ENCODE data around the gene MEX3C. TPM values are rescaled to one million over a fixed set of nuclear protein-coding genes. Genes with fewer than 3 reads are reported as not detected.

Gene MEX3C
- total RNA-seq, 4 donors from 2014 or later, result 30.6 to 44.7 (median 33.2) TPM

- no peak overlapping the region for H3K27ac ChIP-seq
- DNase-seq, result no peak
- H3K36me3 ChIP-seq, result no peaks in the 10 kb centered on the region
- no peaks in the 10 kb centered on the region for H3K9me3 ChIP-seq
- H3K27me3 ChIP-seq, result no peaks in the 10 kb centered on the region
- intact Hi-C loops (cut with DNase I), result no loop called here
- peaks cover 0 to 4% of the 10 kb centered on the region in 2 donors for H3K4me1 ChIP-seq
- no peak overlapping the region for H3K4me3 ChIP-seq (replicated peaks in 1 of 3)
- 93 to 100% methylated on average over 1 of the region's 1 CpG for WGBS, 2 donors
- no peak for TF ChIP-seq POLR2A (IDR thresholded peaks at IDR 0.05)
- TF ChIP-seq, protein P1, sequence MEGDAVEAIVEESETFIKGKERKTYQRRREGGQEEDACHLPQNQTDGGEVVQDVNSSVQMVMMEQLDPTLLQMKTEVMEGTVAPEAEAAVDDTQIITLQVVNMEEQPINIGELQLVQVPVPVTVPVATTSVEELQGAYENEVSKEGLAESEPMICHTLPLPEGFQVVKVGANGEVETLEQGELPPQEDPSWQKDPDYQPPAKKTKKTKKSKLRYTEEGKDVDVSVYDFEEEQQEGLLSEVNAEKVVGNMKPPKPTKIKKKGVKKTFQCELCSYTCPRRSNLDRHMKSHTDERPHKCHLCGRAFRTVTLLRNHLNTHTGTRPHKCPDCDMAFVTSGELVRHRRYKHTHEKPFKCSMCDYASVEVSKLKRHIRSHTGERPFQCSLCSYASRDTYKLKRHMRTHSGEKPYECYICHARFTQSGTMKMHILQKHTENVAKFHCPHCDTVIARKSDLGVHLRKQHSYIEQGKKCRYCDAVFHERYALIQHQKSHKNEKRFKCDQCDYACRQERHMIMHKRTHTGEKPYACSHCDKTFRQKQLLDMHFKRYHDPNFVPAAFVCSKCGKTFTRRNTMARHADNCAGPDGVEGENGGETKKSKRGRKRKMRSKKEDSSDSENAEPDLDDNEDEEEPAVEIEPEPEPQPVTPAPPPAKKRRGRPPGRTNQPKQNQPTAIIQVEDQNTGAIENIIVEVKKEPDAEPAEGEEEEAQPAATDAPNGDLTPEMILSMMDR (IDR thresholded peaks at IDR 0.05), result no peak
Observed at GRCh38 chr18:51184091-51184457, 13.4 kb downstream of the MEX3C start.

GRCh38 chr18:51183372-51184090 is 13.9 kb downstream of the MEX3C start:
- intact Hi-C loops (cut with DNase I), result no loop called here
- 94 to 96% methylated on average over 1 of the region's 1 CpG for WGBS, 2 donors
- no peak for DNase-seq

GRCh38 chr18:51182824-51183223 is 14.7 kb downstream of the MEX3C start:
- DNase-seq, result no peak
- intact Hi-C loops (cut with DNase I), result no loop called here
- H3K27me3 ChIP-seq, result no peaks in the 10 kb centered on the region
- H3K4me1 ChIP-seq, result peaks cover 0 to 4% of the 10 kb centered on the region in 2 donors
- no peak for TF ChIP-seq POLR2A (IDR thresholded peaks at IDR 0.05)
- no peaks in the 10 kb centered on the region for H3K9me3 ChIP-seq
- no peak overlapping the region for H3K4me3 ChIP-seq (replicated peaks in 1 of 3)
- H3K27ac ChIP-seq, result no peak overlapping the region
- no peaks in the 10 kb centered on the region for H3K36me3 ChIP-seq

More at GRCh38 chr18:51183372-51184090, 13.9 kb downstream of the MEX3C start:
- Histone ChIP-seq H3K27me3 (no peaks in the 10 kb centered on the region), H3K4me3 (replicated peaks in 1 of 3) (no peak overlapping the region), H3K27ac (no peak overlapping the region), H3K4me1 (peaks cover 0 to 4% of the 10 kb centered on the region in 2 donors), H3K9me3 (no peaks in the 10 kb centered on the region), H3K36me3 (no peaks in the 10 kb centered on the region)
- no peak for TF ChIP-seq POLR2A (IDR thresholded peaks at IDR 0.05)
- TF ChIP-seq, protein P1 (IDR thresholded peaks at IDR 0.05), result no peak

DNA sequence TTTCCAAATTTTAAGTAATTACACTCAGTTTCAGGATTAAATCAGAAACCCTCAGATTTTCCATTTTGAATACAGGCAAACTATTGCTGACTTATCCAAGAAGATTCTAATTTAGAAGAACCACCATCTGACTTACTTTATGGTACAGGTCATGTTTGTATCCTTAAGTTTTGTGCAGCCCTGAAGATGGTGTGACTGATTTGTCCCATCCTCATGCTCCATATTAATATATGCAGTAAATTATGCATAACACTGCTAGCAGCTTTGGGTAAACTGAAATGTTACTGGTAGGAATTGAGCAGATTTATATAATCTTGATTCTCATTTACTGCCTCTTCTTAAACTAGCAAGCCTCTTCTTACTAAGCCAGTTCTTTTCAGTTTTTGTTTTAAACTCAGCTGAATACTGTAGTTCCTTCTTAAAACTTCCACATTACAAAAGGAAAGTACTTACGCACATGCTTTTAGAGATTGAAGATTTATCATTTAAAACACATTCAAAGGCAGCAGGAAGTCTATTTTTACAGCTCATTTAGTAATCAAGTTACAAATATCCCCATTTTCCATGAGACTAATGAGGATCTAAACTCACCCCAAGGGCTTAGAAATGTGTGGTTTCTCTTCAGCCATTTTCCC is 25.7 kb downstream of the MEX3C start:
- no peak for DNase-seq
- Histone ChIP-seq H3K4me1 (no peaks in the 10 kb centered on the region), H3K9me3 (no peaks in the 10 kb centered on the region), H3K27ac (no peak overlapping the region), H3K36me3 (peaks cover 0 to 9% of the 10 kb centered on the region in 2 donors), H3K4me3 (replicated peaks in 1 of 3) (no peak overlapping the region), H3K27me3 (no peaks in the 10 kb centered on the region)
- 90 to 93% methylated on average over 1 of the region's 1 CpG for WGBS, 2 donors
- intact Hi-C loops (cut with DNase I), result no loop called here
- no peak for TF ChIP-seq POLR2A (IDR thresholded peaks at IDR 0.05)
- TF ChIP-seq, protein P1 (IDR thresholded peaks at IDR 0.05), result no peak

DNA sequence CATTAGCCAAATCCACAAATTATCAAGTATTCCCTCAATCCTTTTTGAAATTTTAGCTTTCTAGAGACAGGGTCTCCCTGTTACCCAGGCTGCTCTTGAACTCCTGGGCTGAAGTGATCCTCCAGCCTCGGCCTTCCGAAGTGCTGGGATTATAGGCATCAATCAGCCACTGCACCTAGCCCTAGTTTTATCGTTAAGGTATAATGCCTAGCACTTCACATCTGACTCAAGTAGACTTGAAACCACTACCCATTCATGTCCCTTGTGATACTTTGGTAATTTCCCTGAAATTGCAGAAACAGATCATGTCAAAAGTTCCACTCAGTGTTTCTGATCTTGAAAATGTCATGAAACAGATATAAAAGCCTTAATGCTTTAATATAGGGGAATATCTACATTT is 26.3 kb downstream of the MEX3C start:
- H3K27ac ChIP-seq, result no peak overlapping the region

More for the DNA sequence above, 26.3 kb downstream of the MEX3C start:
- no peak overlapping the region for H3K4me3 ChIP-seq (replicated peaks in 1 of 3)
- no peak for DNase-seq
- no peaks in the 10 kb centered on the region for H3K9me3 ChIP-seq
- WGBS, 2 donors, result 86 to 87% methylated on average over 3 of the region's 3 CpGs
- no peaks in the 10 kb centered on the region for H3K27me3 ChIP-seq
- peaks cover 0 to 5% of the 10 kb centered on the region in 2 donors for H3K36me3 ChIP-seq
- TF ChIP-seq POLR2A (IDR thresholded peaks at IDR 0.05), result no peak
- TF ChIP-seq, protein P1 (IDR thresholded peaks at IDR 0.05), result no peak
- intact Hi-C loops (cut with DNase I), result no loop called here
- no peaks in the 10 kb centered on the region for H3K4me1 ChIP-seq

All from thyroid gland (tissue), 4 donors.